Uterus (tissue), 2 donors: Measurements from ENCODE around the gene IVD.

Source experiments
- CTCF ChIP-seq, 4 experiments: fragments of 200-600 bp in 2 of 4; fragments of 450-650 bp in 2 of 4; sonication (generic) in 2 of 4; IDR thresholded peaks; one replicate each; pipeline ENCODE4 v1.5.1; 2016 to 2019; ENCODE audit warnings: antibody characterized with exemption in 4 of 4, mild to moderate bottlenecking in 2 of 4, moderate library complexity in 1 of 4
- POLR2A ChIP-seq, 2 donors: fragments of 450-650 bp; IDR thresholded peaks; one replicate each; pipeline ENCODE4 v1.6.1; 2016; ENCODE audit warnings: antibody characterized with exemption in 2 of 2, mild to moderate bottlenecking in 1 of 2, moderate library complexity in 1 of 2

- TF ChIP-seq POLR2A (IDR thresholded peaks at IDR 0.05) (no peak), CTCF (IDR thresholded peaks at IDR 0.05) (no peak)
Observed at GRCh38 chr15:40369971-40370370, 35.6 kb upstream of the IVD start.
